IPS-11a (cell line): Measurements from ENCODE around the gene HS2ST1.
A peak's percentile ranks its signal among the peaks of the same experiment; 100 is the strongest.

ENCODE experiments used
- H3K4me3 ChIP-seq: one replicate; pipeline ENCODE4 v1.5.1; 2013; ENCODE audit warnings: low read depth, low read length, control low read depth

HS2ST1 gene

GRCh38 chr1:87104945-87105344 is 190.5 kb downstream of the HS2ST1 start:
- H3K4me3 ChIP-seq = no peak overlapping the region

GRCh38 chr1:87106144-87106543 is 191.7 kb downstream of the HS2ST1 start:
- no peak overlapping the region for H3K4me3 ChIP-seq

DNA sequence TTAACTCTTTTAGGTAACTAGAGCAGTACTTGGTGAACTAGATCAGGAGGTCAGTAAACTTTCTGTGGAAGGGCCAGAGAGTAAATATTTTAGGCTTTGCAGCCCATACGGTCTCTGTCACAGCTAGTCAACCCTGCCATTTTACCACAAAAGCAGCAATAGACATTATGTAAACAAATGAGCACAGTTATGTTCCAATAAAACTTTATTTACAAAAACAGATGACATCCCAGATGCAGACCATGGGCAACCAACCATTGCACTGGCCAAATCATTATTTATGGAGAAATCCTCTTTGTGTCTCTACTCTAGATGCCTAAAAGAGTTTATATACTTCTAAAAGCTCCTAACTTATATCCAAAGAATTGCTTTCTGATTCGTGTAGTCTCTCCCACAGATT is 192.4 kb downstream of the HS2ST1 start:
- no peak overlapping the region for H3K4me3 ChIP-seq

DNA sequence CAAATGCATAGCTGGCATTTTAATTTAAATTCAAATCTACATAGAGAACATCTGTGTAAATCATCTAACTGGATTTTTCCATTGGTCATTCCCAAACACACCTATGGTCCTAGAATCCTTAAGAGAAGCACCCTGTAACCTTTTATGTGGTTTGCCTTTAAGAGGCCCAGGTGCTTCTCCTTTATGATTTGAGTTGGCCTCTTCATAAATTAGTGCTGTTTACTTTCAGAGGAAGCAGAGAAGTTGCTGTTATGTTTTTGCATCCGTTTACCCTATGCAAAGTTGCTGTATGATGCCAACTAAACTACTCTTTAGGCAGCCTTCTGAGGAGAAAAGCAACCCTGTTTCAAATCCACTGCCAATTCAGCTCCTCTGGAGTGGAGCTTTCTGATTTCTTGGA is 193.8 kb downstream of the HS2ST1 start:
- H3K4me3 ChIP-seq = no peak overlapping the region

DNA sequence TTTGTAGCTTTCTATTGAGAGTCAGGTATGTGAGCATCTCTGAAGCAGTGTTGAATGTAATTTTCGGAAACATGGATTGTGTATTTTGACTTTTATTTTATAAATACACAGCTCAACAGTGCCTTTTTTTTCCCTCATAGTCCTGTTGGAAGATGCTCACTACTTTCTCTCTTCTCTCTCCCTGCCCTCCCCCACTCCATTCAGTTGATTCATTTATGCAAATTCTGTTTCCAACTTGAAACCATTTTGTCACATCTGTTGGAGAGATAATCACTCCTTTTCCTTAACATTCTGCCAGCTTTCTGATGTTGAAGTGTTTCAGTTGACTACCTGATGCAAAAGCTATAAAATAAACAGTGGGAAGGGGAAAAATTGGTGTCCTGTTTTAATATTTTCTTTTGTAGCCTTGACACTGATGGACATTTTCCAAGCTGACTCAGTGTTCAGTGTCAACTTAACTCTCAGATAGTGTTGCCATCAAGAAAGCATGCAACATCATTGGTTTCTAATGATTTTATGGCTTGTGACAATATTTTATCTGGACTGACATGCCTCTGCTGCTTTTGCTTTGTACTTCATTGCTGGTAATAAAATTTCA is 194.5 kb downstream of the HS2ST1 start:
- H3K4me3 ChIP-seq = no peak overlapping the region

- H3K4me3 ChIP-seq = no peak overlapping the region
Measured at GRCh38 chr1:87111659-87112371, 197.4 kb downstream of the HS2ST1 start.

DNA sequence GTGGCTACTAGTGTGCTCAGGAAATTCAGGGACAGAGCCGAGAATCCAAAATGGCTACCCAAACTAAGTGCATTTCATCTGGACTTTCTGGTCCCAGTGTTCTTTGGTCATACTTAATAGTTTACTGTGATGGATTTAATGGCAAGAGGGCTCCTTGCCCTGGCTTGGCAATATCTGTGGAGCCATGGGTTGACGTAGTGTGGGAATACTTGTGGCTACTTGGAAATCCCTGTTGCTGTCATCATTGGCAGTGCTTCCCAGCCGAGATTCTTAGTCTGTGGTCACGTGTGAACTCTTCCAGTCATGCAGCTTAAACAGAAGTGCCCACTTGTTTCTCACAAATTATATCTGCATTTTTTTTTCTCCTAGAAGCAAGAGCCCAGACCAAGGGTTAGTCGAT is 198.9 kb downstream of the HS2ST1 start:
- H3K4me3 ChIP-seq = no peak overlapping the region

GRCh38 chr1:87115317-87115890 is 201.0 kb downstream of the HS2ST1 start:
- no peak overlapping the region for H3K4me3 ChIP-seq

DNA sequence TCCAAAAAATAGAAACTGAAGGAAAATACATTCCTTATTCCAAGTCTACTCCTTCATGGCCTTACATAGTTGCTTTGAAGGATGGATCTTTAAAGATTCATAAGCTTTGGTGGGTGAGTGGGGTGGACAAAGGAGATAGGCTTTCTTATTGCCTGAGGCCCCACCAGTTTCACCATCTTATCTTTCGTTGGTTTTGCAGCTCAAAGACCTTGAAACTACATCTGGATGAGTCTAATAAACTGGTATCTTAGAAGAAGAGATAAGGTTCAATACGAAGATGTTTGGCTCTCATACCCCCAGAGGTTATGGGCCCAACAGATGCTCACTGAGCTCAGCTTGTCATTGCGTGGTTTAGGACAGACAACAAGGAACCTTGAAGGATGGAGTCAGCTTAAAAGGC is 201.5 kb downstream of the HS2ST1 start:
- H3K4me3 ChIP-seq = no peak overlapping the region

DNA sequence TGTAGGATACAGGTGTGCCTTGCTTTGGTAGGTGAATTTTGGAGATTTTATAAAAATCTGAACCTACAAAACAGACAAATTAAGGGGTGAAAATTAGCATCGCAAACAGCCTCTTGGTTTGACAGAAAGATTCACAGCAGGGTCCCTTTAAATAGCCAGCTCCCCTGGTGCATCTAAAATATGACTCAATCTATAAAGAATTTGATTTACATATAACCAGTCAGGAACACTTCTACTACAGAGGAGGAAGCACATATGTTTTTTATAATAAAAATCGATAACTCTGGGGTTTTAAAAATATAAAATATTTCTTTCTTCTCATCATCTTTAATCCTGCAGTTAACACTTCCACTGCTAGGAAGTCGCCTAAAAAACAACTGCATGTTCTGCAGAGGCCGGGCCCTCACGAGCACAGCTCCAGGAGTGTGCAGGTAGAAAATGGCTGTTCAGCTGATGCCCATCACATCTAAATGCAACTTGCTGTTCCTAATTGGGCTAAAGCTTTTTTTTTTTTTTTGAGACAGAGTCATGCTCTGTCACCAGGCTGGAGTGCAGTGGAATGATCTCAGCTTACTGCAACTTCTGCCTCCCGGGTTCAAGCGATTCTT is 203.4 kb downstream of the HS2ST1 start:
- no peak overlapping the region for H3K4me3 ChIP-seq

DNA sequence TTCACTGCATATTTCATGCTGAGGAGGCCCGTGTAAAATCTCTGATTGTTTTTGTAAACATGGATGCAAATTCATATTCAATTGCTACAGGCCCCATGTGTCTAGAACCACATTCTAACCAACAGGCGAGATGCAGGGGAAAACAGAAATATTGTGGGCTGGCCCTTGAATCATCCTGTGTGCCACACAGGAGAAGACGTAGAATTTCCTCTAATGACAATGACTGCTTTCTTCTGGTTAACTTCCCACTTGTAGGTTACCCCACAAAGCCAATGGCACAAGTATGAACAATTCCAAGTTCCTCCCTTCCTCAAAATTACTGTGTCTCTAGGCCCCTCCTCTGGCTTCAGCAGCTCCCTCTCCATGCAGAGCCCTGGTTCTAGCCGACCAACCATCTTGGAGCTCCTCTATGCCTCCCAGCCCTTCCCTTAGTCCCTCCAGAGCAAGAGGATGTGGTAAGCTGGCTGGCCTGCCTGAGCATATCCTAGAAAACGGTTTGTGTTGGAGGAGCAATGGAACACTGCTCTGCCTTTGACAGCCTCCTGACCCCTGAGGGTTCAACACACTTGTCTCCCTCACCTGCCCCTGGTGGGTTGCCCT is 205.2 kb downstream of the HS2ST1 start:
- no peak overlapping the region for H3K4me3 ChIP-seq

GRCh38 chr1:87120779-87121178 is 206.3 kb downstream of the HS2ST1 start:
- H3K4me3 ChIP-seq = no peak overlapping the region

DNA sequence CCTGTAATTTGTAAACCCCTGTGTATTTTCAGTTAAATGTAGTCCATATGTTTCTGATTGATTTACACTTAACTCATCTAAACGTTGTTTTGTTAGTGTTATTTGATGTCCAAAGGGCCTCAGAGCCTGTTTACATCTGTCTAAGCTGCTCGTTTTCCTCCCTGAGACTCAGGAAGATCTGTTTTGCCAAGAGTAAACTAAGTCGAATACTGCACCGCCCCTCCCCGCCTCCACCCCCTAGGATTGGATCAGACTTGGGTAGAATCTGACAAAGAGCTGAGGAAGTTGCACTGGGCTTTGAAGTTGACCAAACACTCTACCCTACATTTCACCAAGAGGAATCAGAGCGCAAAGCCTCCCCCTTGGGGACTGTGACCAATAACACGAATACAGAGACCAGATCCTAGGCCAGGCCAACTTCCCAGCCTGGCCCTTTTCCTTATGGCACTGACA is 207.3 kb downstream of the HS2ST1 start:
- no peak overlapping the region for H3K4me3 ChIP-seq

- no peak overlapping the region for H3K4me3 ChIP-seq
Measured at GRCh38 chr1:87122243-87122642, 207.8 kb downstream of the HS2ST1 start.

GRCh38 chr1:87123610-87124009 is 209.2 kb downstream of the HS2ST1 start:
- no peak overlapping the region for H3K4me3 ChIP-seq

GRCh38 chr1:87126886-87127505 is 212.6 kb downstream of the HS2ST1 start:
- H3K4me3 ChIP-seq = no peak overlapping the region

- H3K4me3 ChIP-seq = no peak overlapping the region
Measured at GRCh38 chr1:87127581-87127980, 213.1 kb downstream of the HS2ST1 start.

- no peak overlapping the region for H3K4me3 ChIP-seq
Measured at GRCh38 chr1:87129038-87129437, 214.6 kb downstream of the HS2ST1 start.

DNA sequence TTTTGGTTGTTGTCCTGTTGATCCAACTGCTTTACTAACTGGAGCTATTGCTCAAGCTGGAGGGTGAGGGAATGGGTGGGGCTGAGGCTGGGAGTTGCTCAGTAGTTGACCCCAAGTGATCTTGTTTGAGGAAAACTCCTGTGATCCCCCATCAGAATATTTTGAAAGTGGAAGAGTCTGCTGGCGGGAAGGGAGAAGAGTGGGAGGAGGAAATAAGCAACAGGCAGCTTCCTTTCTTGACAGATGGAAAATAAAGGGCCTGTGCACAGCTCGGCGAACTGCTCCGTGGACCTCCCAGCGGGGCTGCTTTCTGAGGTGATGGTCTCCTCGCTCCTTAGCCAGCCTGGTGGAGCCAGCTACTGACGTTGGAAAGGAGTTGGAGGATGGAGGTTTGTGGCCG is 215.2 kb downstream of the HS2ST1 start:
- H3K4me3 ChIP-seq = no peak overlapping the region

GRCh38 chr1:87130438-87130837 is 216.0 kb downstream of the HS2ST1 start:
- H3K4me3 ChIP-seq = no peak overlapping the region

- H3K4me3 ChIP-seq = peak overlapping the region; percentile 52
Measured at GRCh38 chr1:87131809-87132283, 217.4 kb downstream of the HS2ST1 start.
